GM19438 (cell line): ENCODE data around the gene FBN2.
"Not testable (repeated sequence)": the region's sequence is repeated elsewhere in the genome, so short reads cannot be mapped to it uniquely, and the experiment has no call there.

Experiments used
- ATAC-seq: cut with Tn5 transposase; IDR thresholded peaks from one replicate; pipeline ENCODE4 v1.9.1; 2021; ENCODE audit warnings: low read depth; ENCODE audit not compliant: unreplicated experiment

Gene FBN2

GRCh38 chr5:128480906-128481633 lies 57.0 kb downstream of the FBN2 start:
- ATAC-seq: no peak

- ATAC-seq: no peak
Observed at GRCh38 chr5:128480158-128480557, 57.9 kb downstream of the FBN2 start.

DNA sequence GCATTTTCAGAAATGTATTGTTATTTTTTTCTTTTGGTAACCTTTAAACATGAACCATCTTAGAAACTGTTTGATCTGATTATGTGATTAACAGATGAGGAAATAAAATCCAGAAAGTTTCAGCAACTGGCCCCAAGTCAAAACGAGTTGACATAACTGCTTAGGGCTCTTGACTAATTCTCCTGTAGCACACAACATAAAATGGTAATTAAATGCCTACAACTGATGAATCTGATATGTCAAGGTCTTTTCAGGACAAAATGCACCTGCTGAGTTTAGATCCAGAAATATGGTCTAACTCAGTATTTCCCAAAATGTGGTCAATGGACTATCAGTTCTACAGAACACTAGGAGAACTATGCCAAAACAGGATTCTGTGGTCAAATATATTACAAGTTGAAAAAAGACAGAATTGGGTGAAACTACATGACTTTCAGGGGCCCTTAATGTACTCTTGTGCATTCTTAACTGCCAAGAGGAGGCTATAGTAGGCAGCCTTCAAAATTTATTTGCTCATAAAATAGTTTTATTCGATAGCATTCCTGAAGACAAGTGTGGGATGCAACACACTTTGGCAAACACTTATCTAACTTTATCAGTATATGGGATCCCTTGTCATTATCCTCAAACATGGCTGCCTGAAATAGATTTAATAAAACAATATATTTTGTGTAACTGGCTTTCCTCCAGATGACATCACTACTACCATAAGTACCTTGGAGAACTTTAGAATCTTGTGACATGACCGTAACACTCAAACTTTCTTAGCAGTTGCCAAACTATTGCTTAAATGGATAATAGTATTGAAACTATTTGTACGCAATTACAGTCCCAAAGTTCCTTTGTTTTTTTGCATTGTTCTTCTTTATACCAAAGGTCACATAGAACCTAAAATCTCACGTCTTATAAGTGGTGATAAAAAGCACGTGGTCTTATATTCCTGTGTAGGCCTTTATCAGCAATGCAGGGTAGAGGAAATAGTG lies 59.4 kb downstream of the FBN2 start:
- no peak for ATAC-seq

DNA sequence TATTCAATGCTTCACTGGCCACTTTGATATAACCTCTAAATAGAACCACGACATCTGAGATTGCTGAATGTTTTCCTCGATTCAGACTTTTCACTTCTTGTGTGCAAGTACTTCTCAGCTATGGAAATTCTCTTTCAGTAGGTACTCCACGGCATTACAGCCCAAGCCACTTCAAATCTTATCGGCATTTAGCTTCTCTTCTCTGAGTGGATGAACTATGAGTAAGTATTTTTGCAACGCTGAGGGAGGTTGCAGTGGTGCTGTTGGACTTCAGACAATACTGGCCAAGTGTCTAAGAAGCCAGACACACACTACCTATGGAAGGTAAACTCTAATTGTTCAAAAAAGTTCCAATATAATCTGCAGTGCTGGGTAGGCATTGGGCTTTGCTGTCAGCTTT lies 60.1 kb downstream of the FBN2 start:
- no peak for ATAC-seq

GRCh38 chr5:128475693-128476092 lies 62.4 kb downstream of the FBN2 start:
- ATAC-seq: no peak

- ATAC-seq: no peak
Observed at GRCh38 chr5:128472919-128473318, 65.1 kb downstream of the FBN2 start.

DNA sequence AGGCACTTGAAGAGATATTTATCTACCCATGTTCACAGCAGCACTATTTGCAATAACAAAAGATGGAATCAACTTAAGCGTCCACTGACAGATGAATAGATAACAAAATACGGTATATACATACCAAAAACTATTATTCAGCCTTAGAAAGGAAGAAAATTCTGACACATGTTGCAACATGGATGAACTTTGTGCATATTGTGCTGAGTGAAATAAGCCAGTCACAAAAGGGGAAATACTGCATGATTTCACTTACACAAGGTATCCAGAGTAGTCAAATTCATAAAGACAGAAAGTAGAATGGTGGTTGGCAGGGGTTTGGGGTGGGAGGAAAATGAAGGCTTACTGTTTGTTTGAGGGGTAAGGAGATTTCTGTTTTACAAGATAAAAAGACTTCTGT lies 66.0 kb downstream of the FBN2 start:
- ATAC-seq: no peak

DNA sequence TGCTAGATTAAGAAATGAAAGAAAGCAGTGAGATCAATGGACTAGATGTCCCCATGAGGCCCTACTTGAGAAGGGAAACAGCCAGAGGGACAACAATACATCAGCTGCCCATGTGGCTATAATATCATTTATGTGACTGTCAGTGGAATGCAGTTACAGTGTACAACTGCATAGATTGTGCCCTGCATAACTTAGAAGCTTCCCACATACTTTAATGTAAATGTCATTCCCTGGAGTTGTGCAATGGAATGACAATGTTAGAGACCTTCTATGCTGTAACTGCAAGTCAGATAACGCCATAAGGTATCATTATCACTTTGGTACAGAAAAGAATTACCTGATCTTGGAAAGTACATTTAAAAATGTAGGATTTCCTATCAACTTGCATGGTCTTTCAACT lies 67.4 kb downstream of the FBN2 start:
- ATAC-seq: no peak

DNA sequence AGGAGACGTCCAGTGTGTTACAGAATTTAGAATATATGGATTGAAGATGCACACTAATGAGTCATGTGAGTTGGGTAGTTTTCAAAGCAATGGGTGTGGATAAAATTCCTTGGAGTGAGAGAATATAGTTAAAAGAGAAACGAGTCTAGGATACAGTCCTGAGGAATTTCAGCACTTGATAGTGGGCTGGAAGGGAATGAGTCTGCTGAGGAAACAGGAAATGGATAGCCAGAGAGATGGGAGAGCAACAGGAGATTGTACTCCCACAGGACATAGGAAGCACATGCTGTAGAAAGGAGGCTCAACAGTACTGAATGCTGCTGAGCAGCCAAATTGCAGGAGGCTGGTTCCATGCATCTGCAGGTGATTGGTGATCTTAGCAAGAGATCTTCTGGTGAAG lies 68.1 kb downstream of the FBN2 start:
- no peak for ATAC-seq

GRCh38 chr5:128466980-128467379 lies 71.1 kb downstream of the FBN2 start:
- no peak for ATAC-seq

DNA sequence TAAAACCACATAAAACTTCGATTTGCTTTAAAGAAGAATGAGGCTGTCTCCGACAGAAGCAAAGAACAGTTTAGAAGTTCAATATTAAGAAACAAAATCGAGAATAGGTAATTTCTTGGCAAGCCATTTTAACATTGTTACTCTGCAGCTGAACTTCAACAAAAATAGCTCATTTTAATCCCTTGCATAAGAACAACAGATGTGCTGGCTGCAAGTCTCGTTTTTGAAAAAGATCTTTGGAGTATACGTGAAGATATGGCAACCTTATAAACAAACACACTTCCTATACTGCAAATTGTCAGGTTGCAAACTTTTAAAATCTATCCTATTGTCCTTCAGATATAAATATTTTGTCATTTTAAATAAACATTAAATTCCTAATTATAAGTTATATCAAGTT lies 71.5 kb downstream of the FBN2 start:
- no peak for ATAC-seq

DNA sequence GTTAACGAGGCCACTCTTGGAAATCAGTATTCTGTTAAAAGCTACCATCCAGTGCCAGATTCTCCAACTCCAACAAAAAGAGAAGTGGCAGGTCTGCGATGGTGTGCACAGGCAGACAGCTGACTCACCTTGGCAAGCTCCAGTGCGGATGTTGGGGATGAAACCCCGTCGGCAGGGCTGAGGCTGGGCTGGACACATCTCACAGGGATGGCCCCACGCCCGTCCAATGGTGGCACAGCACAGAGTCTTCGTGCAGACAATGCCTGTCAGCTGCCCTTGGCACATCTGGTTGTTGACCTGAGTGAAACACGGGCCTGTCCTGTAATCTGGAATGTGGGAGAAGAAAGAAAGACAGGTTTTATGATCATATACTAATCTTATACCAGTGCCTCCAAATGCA lies 73.4 kb downstream of the FBN2 start:
- ATAC-seq: no peak

DNA sequence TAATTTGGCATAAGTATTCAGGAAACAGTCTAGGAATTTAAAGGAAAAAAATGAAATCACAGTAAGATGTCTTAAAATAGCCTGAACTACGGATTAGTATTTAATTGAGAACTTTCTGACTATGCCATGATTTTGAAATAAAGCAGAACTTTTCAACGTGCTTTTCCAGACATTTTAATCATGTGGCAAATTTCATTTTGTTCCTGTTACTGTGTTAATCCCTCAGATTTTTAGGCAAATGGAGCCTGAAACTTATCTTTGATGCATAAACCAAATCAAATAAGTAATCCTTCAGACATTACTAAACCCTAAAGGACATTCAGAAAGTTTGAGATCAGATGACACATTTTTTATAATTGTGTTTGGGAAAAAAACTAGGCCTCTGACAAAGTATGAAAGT lies 75.7 kb downstream of the FBN2 start:
- ATAC-seq: no peak

- ATAC-seq: not testable (repeated sequence)
Observed at GRCh38 chr5:128457147-128457915, 80.7 kb downstream of the FBN2 start.

GRCh38 chr5:128455841-128456361 lies 82.1 kb downstream of the FBN2 start:
- no peak for ATAC-seq

DNA sequence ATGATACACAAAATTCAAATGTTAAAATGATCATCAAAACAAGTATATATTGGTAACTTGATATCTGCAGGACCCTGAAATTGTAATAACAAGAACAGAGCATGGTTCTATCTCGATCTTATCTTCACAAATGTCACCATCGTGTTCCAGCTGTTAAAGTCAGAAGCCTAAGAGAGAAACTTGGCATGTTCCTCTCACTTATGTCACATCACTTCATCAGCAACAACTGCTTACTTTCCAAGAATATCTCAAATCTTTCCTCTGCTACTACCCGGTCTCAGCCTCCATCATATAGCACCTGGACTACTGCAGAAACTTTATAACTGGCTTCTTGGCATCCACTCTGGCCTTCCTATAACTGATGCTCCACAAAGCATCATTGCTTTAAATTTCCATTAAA lies 84.9 kb downstream of the FBN2 start:
- ATAC-seq: no peak

- not testable (repeated sequence) for ATAC-seq
Observed at GRCh38 chr5:128447224-128447623, 90.8 kb downstream of the FBN2 start.

- no peak for ATAC-seq
Observed at GRCh38 chr5:128441941-128442350, 96.1 kb downstream of the FBN2 start.

DNA sequence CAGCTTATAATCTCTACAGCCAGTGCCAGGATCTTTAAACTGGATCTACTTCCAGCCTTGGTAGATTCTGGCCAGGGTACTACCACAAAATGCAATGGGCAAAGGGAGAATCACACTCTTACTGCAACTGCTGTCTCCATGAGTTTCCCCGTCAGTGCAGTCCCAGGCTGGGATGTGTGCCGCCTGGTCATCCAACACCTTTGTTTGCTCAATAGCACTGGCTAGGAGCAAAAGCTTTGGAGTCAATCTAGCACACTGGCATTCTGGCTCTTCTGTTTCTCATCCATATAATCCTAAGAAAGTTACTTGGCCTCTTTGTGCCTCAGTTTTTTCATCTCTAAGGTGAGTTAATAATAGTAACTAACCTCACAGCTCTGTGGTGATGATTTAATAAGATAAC lies 96.9 kb downstream of the FBN2 start:
- ATAC-seq: no peak

- no peak for ATAC-seq
Observed at GRCh38 chr5:128436749-128437188, 101.3 kb downstream of the FBN2 start.

- no peak for ATAC-seq
Observed at GRCh38 chr5:128435861-128436260, 102.2 kb downstream of the FBN2 start.
